ENCODE results near the gene USB1. TPM values are rescaled to one million over a fixed set of nuclear protein-coding genes. Genes with fewer than 3 reads are reported as not detected.

Gene USB1
- total RNA-seq, 4 donors from 2014 or later, result 18.2 to 87.1 (median 27.6) TPM

DNA sequence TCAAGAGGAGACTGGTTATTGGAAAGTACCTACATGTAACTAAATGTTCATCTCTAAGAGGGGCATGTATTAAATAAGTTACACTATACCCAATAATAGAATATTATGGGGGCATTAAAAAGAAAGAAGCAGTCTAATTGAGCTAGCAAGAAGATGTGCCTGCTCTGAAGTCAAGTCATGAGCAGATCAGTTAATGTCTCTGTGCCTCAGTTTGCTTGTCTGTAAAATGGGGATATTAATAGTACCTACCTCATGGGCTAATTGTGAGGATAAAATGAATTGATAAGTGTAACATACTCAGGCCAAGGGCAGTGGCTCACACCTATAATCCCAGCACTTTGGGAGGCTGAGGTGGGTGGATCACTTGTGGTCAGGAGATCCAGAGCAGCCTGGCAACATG is 33.3 kb upstream of the USB1 start:
- no peaks in the 10 kb centered on the region for H3K36me3 ChIP-seq
- H3K27ac ChIP-seq, result no peak overlapping the region
- no peaks in the 10 kb centered on the region for H3K4me1 ChIP-seq
- no peaks in the 10 kb centered on the region for H3K9me3 ChIP-seq
- H3K4me3 ChIP-seq, result no peak overlapping the region
- peaks cover 5% of the 10 kb centered on the region for H3K27me3 ChIP-seq
- TF ChIP-seq POLR2AphosphoS5 (IDR thresholded peaks at IDR 0.05), result no peak
- no peak for TF ChIP-seq EP300 (IDR thresholded peaks at IDR 0.05)
- TF ChIP-seq, protein P1, sequence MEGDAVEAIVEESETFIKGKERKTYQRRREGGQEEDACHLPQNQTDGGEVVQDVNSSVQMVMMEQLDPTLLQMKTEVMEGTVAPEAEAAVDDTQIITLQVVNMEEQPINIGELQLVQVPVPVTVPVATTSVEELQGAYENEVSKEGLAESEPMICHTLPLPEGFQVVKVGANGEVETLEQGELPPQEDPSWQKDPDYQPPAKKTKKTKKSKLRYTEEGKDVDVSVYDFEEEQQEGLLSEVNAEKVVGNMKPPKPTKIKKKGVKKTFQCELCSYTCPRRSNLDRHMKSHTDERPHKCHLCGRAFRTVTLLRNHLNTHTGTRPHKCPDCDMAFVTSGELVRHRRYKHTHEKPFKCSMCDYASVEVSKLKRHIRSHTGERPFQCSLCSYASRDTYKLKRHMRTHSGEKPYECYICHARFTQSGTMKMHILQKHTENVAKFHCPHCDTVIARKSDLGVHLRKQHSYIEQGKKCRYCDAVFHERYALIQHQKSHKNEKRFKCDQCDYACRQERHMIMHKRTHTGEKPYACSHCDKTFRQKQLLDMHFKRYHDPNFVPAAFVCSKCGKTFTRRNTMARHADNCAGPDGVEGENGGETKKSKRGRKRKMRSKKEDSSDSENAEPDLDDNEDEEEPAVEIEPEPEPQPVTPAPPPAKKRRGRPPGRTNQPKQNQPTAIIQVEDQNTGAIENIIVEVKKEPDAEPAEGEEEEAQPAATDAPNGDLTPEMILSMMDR (IDR thresholded peaks at IDR 0.05), result no peak
- TF ChIP-seq POLR2A (IDR thresholded peaks at IDR 0.05), result no peak
- ATAC-seq, result no peak

DNA sequence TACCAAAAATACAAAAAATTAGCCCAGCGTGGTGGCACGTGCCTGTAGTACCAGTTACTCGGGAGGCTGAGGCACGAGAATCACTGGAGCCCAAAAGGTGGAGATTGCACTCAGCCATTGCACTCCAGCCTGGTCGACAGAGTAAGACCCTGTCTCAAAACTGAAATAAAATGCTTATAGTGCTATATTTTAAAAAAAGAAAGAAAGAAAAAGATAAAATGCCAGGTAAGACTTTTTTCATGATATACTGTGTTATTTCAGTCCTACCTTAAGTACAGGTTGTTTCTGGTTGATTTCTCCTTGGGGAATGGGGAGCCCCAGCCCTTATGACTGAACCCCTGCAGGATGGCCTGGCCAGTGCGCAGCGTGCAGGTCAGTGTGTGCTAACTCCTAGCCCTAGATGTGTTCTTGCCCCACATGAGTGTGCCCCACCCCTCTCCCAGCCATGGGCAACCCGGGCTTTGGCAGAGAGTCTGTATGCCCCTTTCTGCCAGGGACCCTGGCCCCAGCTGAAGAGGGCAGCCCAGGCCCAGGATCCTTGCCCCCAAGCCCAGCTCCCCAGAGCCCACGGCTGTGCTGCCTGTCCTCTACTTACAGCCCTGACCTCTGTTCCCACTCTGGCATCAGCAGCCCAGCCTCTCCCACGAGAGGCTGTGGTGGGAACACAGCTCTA is 31.6 kb upstream of the USB1 start:
- ATAC-seq, result no peak
- no peaks in the 10 kb centered on the region for H3K36me3 ChIP-seq
- H3K9me3 ChIP-seq, result no peaks in the 10 kb centered on the region
- H3K27ac ChIP-seq, result no peak overlapping the region
- no peaks in the 10 kb centered on the region for H3K4me1 ChIP-seq
- H3K4me3 ChIP-seq, result no peak overlapping the region
- H3K27me3 ChIP-seq, result peaks cover 5% of the 10 kb centered on the region
- 82 to 88% methylated on average over 8 to 9 of the region's 10 CpGs for WGBS, 2 donors (ENCODE audit: low coverage in 1 of 2)
- TF ChIP-seq EP300 (IDR thresholded peaks at IDR 0.05) (no peak), POLR2AphosphoS5 (IDR thresholded peaks at IDR 0.05) (no peak), POLR2A (IDR thresholded peaks at IDR 0.05) (no peak)
- TF ChIP-seq, protein P1 (IDR thresholded peaks at IDR 0.05), result no peak

DNA sequence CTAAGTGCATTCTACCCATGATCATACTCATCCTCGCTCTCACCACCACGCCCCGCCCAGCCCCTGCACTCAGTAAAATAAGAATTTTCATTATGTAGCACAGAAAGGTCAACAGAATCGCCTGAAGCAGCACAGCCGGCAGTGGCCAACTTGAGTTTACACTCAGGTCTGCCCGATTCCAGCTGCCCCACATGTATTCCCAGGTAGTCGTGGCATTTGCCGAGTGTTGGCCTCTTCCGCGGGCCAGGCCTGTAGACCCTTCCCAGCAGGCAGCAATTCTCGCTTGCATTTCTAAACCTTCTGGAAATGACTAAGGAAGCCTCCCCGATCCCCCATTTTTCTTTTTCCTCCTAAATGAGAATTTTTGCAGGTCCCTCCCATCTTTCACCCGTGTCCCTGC is 30.9 kb upstream of the USB1 start:
- Histone ChIP-seq H3K27me3 (peaks cover 5% of the 10 kb centered on the region), H3K9me3 (no peaks in the 10 kb centered on the region), H3K4me3 (no peak overlapping the region), H3K36me3 (no peaks in the 10 kb centered on the region), H3K27ac (no peak overlapping the region), H3K4me1 (no peaks in the 10 kb centered on the region)
- WGBS, 2 donors (ENCODE audit: low coverage in 1 of 2), result 65 to 75% methylated on average over 5 to 12 of the region's 13 CpGs
- ATAC-seq, result no peak
- TF ChIP-seq EP300 (IDR thresholded peaks at IDR 0.05), result no peak
- no peak for TF ChIP-seq POLR2A (IDR thresholded peaks at IDR 0.05)
- TF ChIP-seq POLR2AphosphoS5 (IDR thresholded peaks at IDR 0.05), result no peak
- TF ChIP-seq, protein P1 (IDR thresholded peaks at IDR 0.05), result no peak

DNA sequence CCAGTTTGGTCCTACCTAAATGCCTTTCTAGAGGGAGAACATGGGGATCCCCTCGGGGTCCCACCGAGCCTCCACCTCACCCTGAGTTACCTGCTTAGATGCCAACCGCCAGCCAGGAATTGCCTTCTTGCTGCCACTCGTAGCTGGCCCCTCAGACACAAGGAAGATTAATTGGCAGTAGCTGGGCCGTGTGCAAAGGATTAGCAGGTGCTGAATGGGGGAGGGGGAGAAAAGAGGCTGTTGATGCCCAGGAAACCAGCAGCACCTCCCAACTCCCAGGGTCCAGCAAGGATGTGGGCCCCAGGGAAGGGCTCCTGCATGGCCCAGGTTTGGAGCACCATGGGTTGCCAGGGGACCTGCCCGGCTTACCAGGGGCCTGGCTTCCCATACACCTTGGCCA is 30.2 kb upstream of the USB1 start, which contains the start of gene CNGB1:
Gene CNGB1, minus strand, starts transcription at position 159 of the 400 bp plus-strand sequence. CDS start 3,842 bp downstream, outside the sequence.
- WGBS, 2 donors (ENCODE audit: low coverage in 1 of 2), result 100% methylated on average over 1 of the region's 6 CpGs; no CpG with 5 or more reads in 1 of the 2 donors
- no peaks in the 10 kb centered on the region for H3K36me3 ChIP-seq
- no peak within 1 kb of the TSS for H3K4me3 ChIP-seq
- peaks cover 0 to 3% (median 1%) of the 10 kb centered on the region in 3 donors for H3K4me1 ChIP-seq
- no peaks in the 10 kb centered on the region for H3K9me3 ChIP-seq
- ATAC-seq, result no peak
- TF ChIP-seq POLR2AphosphoS5 (IDR thresholded peaks at IDR 0.05) (no peak), POLR2A (IDR thresholded peaks at IDR 0.05) (no peak), EP300 (IDR thresholded peaks at IDR 0.05) (no peak)
- TF ChIP-seq, protein P1 (IDR thresholded peaks at IDR 0.05), result no peak
- no peak within 1 kb of the TSS for H3K27ac ChIP-seq
- peaks cover 5% of the 10 kb centered on the region for H3K27me3 ChIP-seq

DNA sequence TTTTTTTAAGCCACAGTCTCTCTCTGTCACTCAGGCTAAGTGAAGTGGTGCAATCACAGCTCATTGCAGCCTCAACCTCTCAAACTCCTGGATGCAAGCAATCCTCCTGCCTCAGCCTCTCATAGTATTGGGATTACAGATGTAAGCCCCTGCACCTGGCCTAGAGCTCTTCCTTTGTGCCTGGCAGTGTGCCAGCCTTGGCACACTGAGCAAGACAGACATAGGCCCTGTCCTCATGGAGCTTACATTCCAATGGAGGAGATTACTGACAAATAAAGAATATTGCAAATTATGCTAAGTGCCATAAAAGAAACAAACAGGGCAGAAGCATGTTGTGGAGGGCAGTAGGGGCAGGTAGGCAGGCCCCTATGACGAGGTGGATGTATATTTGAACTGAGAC is 29.4 kb upstream of the USB1 start:
- Histone ChIP-seq H3K9me3 (no peaks in the 10 kb centered on the region), H3K27ac (no peak overlapping the region), H3K4me3 (no peak overlapping the region), H3K27me3 (peaks cover 5% of the 10 kb centered on the region), H3K36me3 (no peaks in the 10 kb centered on the region), H3K4me1 (peaks cover 0 to 11% (median 8%) of the 10 kb centered on the region in 3 donors)
- TF ChIP-seq POLR2AphosphoS5 (IDR thresholded peaks at IDR 0.05) (no peak), POLR2A (IDR thresholded peaks at IDR 0.05) (no peak), EP300 (IDR thresholded peaks at IDR 0.05) (no peak)
- TF ChIP-seq, protein P1 (IDR thresholded peaks at IDR 0.05), result no peak
- 85% methylated on average over 1 of the region's 1 CpG; no CpG with 5 or more reads in 1 of the 2 donors for WGBS, 2 donors (ENCODE audit: low coverage in 1 of 2)
- ATAC-seq, result no peak

Data from gastroesophageal sphincter (tissue), 4 donors.